Measurements from ENCODE around the gene RFX4.

GRCh38 chr12:106729611-106730010, 146.8 kb downstream of the RFX4 start:
- no peak for TF ChIP-seq CTCF (conservative IDR thresholded peaks at IDR 0.05; ENCODE audit: low read length)
- TF ChIP-seq EZH2phosphoT487 (IDR thresholded peaks at IDR 0.05; ENCODE audit: borderline replicate concordance): no peak

Data from Loucy (cell line).